GM18861 (cell line): ENCODE results near the gene HSD11B1.

Experiments used
- ATAC-seq: cut with Tn5 transposase; IDR thresholded peaks from one replicate; pipeline ENCODE4 v1.9.1; 2021; ENCODE audit not compliant: unreplicated experiment

Gene HSD11B1

DNA sequence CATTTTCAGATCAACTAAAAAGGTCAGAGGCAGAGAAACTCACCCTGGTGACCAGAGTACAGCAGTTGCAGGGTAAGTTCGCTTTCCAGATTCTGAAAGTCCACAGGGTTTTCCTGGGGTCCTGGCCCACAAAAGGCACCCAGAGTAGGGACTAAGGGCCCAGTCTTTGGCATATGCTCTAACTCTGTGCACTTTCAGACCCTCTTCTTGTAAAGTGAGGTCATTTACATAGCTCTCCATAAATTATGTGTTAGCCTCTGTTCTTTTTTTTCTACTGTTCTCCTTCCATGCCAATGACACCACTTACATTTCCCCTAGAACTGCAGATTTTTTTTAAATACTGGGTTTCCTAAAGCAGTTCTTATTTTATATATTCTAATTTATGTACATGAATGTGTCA is 73.5 kb downstream of the HSD11B1 start:
- no peak for ATAC-seq

DNA sequence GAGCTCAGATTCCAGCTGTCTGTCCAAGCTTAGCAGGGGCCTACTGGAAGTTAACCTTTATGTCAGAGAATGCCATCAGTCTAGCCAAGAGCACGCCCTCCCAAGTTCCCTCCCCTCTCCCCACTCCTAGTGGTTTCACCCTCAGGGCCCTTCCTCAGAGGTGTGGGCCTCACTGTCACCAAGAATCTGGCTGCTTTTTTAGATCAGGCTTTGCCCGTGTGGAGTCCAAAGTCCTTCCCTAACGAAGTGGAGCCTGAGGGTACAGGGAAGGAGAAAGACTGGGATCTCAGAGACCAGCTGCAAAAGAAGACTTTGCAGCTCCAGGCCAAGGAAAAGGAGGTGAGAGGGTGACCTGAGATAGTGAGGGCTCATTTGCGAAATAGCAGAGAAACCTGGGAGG is 75.6 kb downstream of the HSD11B1 start:
- no peak for ATAC-seq

DNA sequence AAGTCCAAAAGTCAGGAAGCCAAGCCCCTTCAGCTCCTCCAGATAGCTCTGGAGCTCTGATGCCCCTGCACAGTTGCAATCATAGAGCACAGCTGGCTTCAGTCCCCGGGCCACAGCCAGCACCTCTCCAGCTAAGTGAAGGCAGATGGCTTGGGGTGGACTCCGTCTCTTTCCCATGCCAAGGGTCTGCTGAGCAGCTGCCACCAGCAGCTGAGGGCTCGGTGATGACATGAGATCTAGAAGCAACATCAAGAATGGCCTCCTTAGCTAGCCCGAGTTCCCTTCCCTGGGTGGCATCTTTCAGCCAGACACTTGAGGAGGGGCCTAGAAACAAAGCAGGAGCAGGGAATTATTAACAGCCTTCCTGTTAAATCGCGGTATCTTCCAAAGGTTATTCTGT is 78.7 kb downstream of the HSD11B1 start:
- ATAC-seq: no peak
